WTC11 (cell line): ENCODE data around the gene HAND2.

Experiments used
- AFF4 ChIP-seq: sonication (generic); formaldehyde crosslinking; IDR thresholded peaks from 2 replicates; pipeline ENCODE4 v1.8.1; 2023; ENCODE audit warnings: mild to moderate bottlenecking, missing genetic modification reagents, borderline replicate concordance
- ATF1 ChIP-seq: sonication (generic); formaldehyde crosslinking; IDR thresholded peaks from 2 replicates; pipeline ENCODE4 v1.8.1; 2023; ENCODE audit warnings: mild to moderate bottlenecking, moderate library complexity, missing genetic modification reagents
- ATF2 ChIP-seq: sonication (generic); formaldehyde crosslinking; IDR thresholded peaks from 2 replicates; pipeline ENCODE4 v1.8.1; 2022; ENCODE audit warnings: low read depth, missing genetic modification reagents, borderline replicate concordance
- CBFB ChIP-seq: sonication (generic); formaldehyde crosslinking; IDR thresholded peaks from 2 replicates; pipeline ENCODE4 v1.8.1; 2022; ENCODE audit warnings: mild to moderate bottlenecking, low read depth, missing genetic modification reagents
- CREB1 ChIP-seq: sonication (generic); formaldehyde crosslinking; IDR thresholded peaks from 2 replicates; pipeline ENCODE4 v1.8.0; 2023; ENCODE audit warnings: mild to moderate bottlenecking, missing genetic modification reagents
- CTCF ChIP-seq: fragments of 200-600 bp; IDR thresholded peaks from 2 replicates; pipeline ENCODE4 v1.8.0; 2022; ENCODE audit warnings: antibody characterized with exemption
- MAX ChIP-seq: sonication (generic); formaldehyde crosslinking; IDR thresholded peaks from 2 replicates; pipeline ENCODE4 v1.8.0; 2022; ENCODE audit warnings: mild to moderate bottlenecking, missing genetic modification reagents
- NFE2L1 ChIP-seq: sonication (generic); formaldehyde crosslinking; IDR thresholded peaks from 2 replicates; pipeline ENCODE4 v1.8.1; 2023; ENCODE audit warnings: missing genetic modification reagents
- STAT6 ChIP-seq: sonication (generic); formaldehyde crosslinking; conservative IDR thresholded peaks from 2 replicates; pipeline ENCODE4 v1.8.1; 2023; ENCODE audit warnings: mild to moderate bottlenecking, low read depth, missing genetic modification reagents, moderate library complexity
- TEAD4 ChIP-seq: sonication (generic); formaldehyde crosslinking; IDR thresholded peaks from 2 replicates; pipeline ENCODE4 v1.8.0; 2022; ENCODE audit warnings: mild to moderate bottlenecking, missing genetic modification reagents
- TP53 ChIP-seq: sonication (generic); formaldehyde crosslinking; IDR thresholded peaks from 2 replicates; pipeline ENCODE4 v1.8.1; 2023; ENCODE audit warnings: mild to moderate bottlenecking, missing genetic modification reagents
- ZBTB43 ChIP-seq: sonication (generic); formaldehyde crosslinking; IDR thresholded peaks from 2 replicates; pipeline ENCODE4 v1.8.1; 2023; ENCODE audit warnings: mild to moderate bottlenecking, missing genetic modification reagents
- ZNF219 ChIP-seq: sonication (generic); formaldehyde crosslinking; IDR thresholded peaks from 2 replicates; pipeline ENCODE4 v1.8.0; 2023; ENCODE audit warnings: missing genetic modification reagents, mild to moderate bottlenecking, borderline replicate concordance

GRCh38 chr4:173535957-173536356 is 5.9 kb upstream of the HAND2 start:
- TF ChIP-seq TEAD4 (CRISPR knock-in tag) (no peak), CREB1 (CRISPR knock-in tag) (no peak), STAT6 (CRISPR knock-in tag) (no peak), MAX (CRISPR knock-in tag) (no peak), CTCF (no peak), ZNF219 (CRISPR knock-in tag) (no peak), CBFB (no peak), ATF1 (CRISPR knock-in tag) (no peak), TP53 (no peak), ZBTB43 (CRISPR knock-in tag) (no peak), NFE2L1 (CRISPR knock-in tag) (no peak), AFF4 (CRISPR knock-in tag) (no peak), ATF2 (CRISPR knock-in tag) (no peak)
